ENCODE results near the gene MEG3.

The MEG3 gene

DNA sequence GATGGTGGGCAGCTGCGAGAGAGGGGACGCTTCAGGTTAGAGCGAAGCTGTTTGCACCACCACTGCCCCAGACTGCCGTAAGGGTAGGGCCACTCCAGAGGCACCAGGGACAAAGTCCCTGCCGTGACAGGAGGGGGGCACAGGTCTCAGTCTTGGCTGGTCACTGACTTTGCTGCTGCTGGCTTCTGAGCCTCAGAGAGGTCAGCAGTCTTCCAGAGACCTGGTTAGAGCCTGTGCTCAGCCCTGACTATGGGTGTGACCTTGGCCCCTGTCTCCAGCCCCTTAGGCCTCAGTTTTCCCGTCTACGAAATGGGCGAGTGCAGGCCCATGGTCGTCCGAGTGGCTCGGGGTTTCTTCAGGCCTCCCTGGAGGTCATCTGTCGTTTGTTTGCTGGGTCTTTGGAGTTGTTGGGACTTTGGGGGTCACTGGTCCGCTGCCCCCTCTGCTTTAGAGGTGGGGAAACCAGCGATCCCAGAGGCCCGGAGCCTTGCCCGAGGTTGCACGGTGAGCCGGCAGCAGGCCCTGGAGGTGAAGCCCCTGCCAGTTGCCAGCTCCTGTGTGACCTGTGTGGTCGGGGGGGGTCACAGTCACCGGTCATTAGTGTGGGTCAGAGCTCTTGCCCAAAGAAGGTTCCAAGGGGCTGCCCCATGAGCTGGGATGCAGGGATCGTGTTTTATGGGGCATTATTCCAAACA, 15.3 kb downstream of the MEG3 start:
- TF ChIP-seq, protein P1, sequence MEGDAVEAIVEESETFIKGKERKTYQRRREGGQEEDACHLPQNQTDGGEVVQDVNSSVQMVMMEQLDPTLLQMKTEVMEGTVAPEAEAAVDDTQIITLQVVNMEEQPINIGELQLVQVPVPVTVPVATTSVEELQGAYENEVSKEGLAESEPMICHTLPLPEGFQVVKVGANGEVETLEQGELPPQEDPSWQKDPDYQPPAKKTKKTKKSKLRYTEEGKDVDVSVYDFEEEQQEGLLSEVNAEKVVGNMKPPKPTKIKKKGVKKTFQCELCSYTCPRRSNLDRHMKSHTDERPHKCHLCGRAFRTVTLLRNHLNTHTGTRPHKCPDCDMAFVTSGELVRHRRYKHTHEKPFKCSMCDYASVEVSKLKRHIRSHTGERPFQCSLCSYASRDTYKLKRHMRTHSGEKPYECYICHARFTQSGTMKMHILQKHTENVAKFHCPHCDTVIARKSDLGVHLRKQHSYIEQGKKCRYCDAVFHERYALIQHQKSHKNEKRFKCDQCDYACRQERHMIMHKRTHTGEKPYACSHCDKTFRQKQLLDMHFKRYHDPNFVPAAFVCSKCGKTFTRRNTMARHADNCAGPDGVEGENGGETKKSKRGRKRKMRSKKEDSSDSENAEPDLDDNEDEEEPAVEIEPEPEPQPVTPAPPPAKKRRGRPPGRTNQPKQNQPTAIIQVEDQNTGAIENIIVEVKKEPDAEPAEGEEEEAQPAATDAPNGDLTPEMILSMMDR (conservative IDR thresholded peaks at IDR 0.05; ENCODE audit: control insufficient read depth, insufficient read depth, low read depth, low read length), result no peak
- DNase-seq (ENCODE audit: low read depth), result no peak
- no peak overlapping the region for H3K4me3 ChIP-seq (ENCODE audit: control insufficient read depth, low read depth, low read length)

DNA sequence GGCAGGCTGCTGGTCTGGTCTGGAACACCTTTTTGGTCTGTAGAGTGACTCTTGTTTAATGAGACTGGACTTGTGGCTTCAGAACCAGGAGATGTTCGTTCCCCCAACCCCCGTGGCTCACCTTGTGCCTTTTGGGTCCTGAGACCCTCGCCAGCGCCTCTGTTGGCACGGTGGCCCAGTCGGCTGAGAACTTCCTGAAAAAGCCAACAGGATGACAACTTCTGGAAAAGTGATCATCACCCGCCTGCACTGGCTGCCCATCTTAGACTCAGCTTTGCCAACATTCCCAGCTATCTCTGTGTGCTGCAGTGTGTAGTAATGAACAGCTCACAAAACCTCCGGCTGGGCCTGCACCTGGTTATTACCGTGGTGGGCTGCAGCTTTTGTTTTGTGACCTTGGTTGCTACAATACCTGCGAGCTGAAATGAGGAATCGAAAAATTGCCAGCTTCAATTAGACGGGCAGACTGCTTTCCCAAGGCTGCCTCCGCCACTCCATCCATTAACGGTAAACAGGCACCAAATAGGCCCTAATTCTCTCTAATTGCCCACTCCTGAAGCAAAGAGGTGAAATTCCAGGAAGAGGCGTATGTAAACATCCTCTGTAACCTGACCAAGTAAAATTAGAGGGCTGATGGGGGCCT, 16.0 kb downstream of the MEG3 start:
- DNase-seq (ENCODE audit: low read depth), result no peak
- TF ChIP-seq, protein P1 (conservative IDR thresholded peaks at IDR 0.05; ENCODE audit: control insufficient read depth, insufficient read depth, low read depth, low read length), result no peak
- no peak overlapping the region for H3K4me3 ChIP-seq (ENCODE audit: control insufficient read depth, low read depth, low read length)

DNA sequence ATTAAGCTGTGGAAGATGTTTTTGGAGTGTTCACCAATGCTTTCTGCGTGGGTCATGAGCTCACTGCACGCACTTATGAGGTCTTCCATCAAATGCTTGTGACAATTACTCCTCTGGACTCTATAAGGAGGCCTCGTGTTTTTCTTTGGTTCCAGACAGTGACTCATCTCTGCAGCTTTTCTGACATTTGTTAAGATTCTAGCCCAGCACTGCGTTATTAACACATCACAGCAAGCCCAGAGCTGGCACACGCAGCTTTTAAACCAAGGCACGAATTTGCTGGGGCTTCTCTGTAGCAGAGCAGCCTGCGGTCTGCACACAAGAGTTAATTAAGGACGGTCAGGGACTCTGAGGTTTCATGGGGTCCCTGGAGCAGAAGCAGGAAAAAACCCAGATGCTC, 16.9 kb downstream of the MEG3 start:
- DNase-seq (ENCODE audit: low read depth), result peak; percentile 94
- no peak overlapping the region for H3K4me3 ChIP-seq (ENCODE audit: control insufficient read depth, low read depth, low read length)
- TF ChIP-seq, protein P1 (conservative IDR thresholded peaks at IDR 0.05; ENCODE audit: control insufficient read depth, insufficient read depth, low read depth, low read length), result no peak

DNA sequence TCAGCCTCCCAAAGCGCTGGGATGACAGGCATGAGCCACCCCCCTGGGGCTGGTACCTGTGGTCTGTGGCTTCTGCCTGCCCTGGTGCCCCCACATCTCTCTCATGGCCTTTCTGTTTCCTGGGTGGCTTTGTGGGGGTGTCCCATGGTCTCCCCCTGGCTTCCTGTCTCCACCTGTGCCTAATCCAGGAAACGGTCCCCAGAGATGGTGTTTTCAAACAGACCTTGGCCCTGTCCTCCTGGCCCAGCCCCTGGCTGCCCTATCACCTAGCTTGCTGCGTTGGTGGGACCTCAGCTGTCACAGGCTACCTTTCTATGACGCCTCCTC, 18.1 kb downstream of the MEG3 start:
- DNase-seq (ENCODE audit: low read depth), result no peak
- TF ChIP-seq, protein P1 (conservative IDR thresholded peaks at IDR 0.05; ENCODE audit: control insufficient read depth, insufficient read depth, low read depth, low read length), result no peak
- no peak overlapping the region for H3K4me3 ChIP-seq (ENCODE audit: control insufficient read depth, low read depth, low read length)

DNA sequence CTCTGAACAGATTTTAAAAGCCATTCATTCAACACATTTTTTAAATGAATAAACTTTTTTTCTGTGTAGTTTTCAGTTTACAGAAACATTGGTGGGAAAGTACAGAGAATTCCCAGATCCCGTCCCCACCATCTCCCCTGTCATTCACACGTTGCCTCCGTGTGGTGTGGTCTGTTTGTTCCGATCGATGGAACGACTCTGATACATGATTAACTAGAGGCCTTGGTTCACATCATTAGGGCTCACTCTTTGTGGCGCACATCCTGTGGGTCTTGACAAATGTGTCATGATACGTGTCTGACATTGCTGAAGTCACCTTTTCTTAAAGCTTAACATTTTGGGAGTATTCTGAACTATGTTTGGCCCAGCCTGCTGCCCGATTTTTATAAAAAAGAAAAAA, 18.5 kb downstream of the MEG3 start:
- TF ChIP-seq, protein P1 (conservative IDR thresholded peaks at IDR 0.05; ENCODE audit: control insufficient read depth, insufficient read depth, low read depth, low read length), result no peak
- H3K4me3 ChIP-seq (ENCODE audit: control insufficient read depth, low read depth, low read length), result no peak overlapping the region
- no peak for DNase-seq (ENCODE audit: low read depth)

DNA sequence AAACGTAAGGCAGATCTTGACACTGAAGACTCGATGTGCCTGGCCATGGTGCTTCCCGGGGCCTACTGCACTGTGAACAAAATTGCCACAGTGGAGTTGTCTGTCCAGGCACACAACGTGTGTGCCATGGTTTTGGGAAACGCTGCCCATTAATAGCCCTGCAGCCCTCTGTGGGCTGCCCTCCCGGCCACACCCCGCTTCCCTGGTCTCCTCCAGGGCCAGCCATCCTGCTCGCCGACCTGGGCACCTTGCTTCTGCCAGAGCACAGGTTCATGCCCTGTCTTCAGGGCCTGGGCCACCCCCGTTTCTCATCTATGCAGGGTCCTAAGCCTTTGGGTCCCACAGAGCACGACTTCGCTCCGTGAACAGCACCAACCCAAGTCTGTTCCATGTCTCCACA, 18.9 kb downstream of the MEG3 start:
- H3K4me3 ChIP-seq (ENCODE audit: control insufficient read depth, low read depth, low read length), result no peak overlapping the region
- DNase-seq (ENCODE audit: low read depth), result no peak
- TF ChIP-seq, protein P1 (conservative IDR thresholded peaks at IDR 0.05; ENCODE audit: control insufficient read depth, insufficient read depth, low read depth, low read length), result no peak

Data from fibroblast of mammary gland (primary cell).